ENCODE measurements around the gene TMEM40. TPM values are rescaled to one million over a fixed set of nuclear protein-coding genes. Genes with fewer than 3 reads are reported as not detected.

TMEM40 gene
- total RNA-seq, 1 donor from 2014 or later, result not detected

- intact Hi-C loops (cut with micrococcal nuclease), result no loop called here
- DNase-seq (ENCODE audit: low spot score), result no peak
- Mint-ChIP-seq H3K27ac (no peak overlapping the region), H3K9me3 (no peaks in the 10 kb centered on the region), H3K4me3 (ENCODE audit: low read depth) (no peak overlapping the region), H3K27me3 (ENCODE audit: low read depth) (no peaks in the 10 kb centered on the region), H3K36me3 (ENCODE audit: low read depth) (no peaks in the 10 kb centered on the region), H3K4me1 (ENCODE audit: low read depth) (no peaks in the 10 kb centered on the region)
Observed at GRCh38 chr3:12695112-12695511, 63.9 kb downstream of the TMEM40 start.

GRCh38 chr3:12692444-12692843, 66.6 kb downstream of the TMEM40 start:
- intact Hi-C loops (cut with micrococcal nuclease), result no loop called here
- DNase-seq (ENCODE audit: low spot score), result no peak
- Mint-ChIP-seq H3K9me3 (no peaks in the 10 kb centered on the region), H3K4me3 (ENCODE audit: low read depth) (no peak overlapping the region), H3K4me1 (ENCODE audit: low read depth) (no peaks in the 10 kb centered on the region), H3K27me3 (ENCODE audit: low read depth) (no peaks in the 10 kb centered on the region), H3K36me3 (ENCODE audit: low read depth) (no peaks in the 10 kb centered on the region), H3K27ac (no peak overlapping the region)

- Mint-ChIP-seq H3K9me3 (no peaks in the 10 kb centered on the region), H3K27ac (no peak overlapping the region), H3K36me3 (ENCODE audit: low read depth) (no peaks in the 10 kb centered on the region), H3K4me1 (ENCODE audit: low read depth) (no peaks in the 10 kb centered on the region), H3K4me3 (ENCODE audit: low read depth) (no peak overlapping the region), H3K27me3 (ENCODE audit: low read depth) (no peaks in the 10 kb centered on the region)
- DNase-seq (ENCODE audit: low spot score), result no peak
- intact Hi-C loops (cut with micrococcal nuclease), result no loop called here
Observed at GRCh38 chr3:12689997-12690711, 68.9 kb downstream of the TMEM40 start.

DNA sequence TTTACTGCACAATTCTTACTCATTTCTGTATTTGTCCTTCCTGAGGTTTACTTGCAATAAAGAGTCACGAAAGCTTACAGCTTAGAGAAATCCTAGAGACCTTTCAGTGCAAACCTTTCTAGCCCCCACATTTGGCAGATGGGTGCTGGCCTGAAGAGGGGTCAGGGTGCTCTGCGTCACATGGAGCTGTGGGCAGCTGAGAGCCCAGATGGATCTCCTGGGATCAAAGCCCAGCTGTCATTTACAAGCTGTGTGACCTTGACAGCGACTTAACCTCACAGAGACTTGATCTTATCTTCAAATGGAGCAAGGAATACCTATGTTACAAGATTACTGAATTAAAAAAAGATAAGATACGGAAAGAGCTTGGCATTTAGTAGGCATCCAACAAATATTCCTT, 71.1 kb downstream of the TMEM40 start:
- Mint-ChIP-seq H3K4me3 (ENCODE audit: low read depth) (no peak overlapping the region), H3K27me3 (ENCODE audit: low read depth) (no peaks in the 10 kb centered on the region), H3K36me3 (ENCODE audit: low read depth) (no peaks in the 10 kb centered on the region), H3K27ac (no peak overlapping the region), H3K9me3 (no peaks in the 10 kb centered on the region), H3K4me1 (ENCODE audit: low read depth) (no peaks in the 10 kb centered on the region)
- intact Hi-C loops (cut with micrococcal nuclease), result no loop called here
- DNase-seq (ENCODE audit: low spot score), result no peak

DNA sequence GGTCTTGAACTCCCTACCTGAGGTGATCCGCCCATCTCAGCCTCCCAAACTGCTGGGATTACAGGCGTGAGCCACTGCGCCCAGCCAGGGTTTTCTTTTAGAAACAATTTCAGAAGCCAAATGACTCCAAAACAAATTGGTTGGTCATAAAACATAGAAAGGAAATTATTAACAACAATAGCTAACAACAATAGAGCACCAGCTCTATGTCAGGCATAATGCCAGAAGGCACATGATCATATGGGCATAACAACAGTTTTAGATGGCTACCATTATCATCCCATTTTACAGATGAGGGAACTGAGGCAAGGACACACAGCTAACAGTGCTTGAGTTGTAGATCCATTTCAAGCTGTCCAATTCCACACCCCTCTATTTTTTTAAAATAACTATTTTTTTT, 73.0 kb downstream of the TMEM40 start:
- Mint-ChIP-seq H3K4me1 (ENCODE audit: low read depth) (peaks cover 4% of the 10 kb centered on the region), H3K27me3 (ENCODE audit: low read depth) (no peaks in the 10 kb centered on the region), H3K27ac (no peak overlapping the region), H3K4me3 (ENCODE audit: low read depth) (no peak overlapping the region), H3K9me3 (no peaks in the 10 kb centered on the region), H3K36me3 (ENCODE audit: low read depth) (no peaks in the 10 kb centered on the region)
- intact Hi-C loops (cut with micrococcal nuclease), result no loop called here
- no peak for DNase-seq (ENCODE audit: low spot score)

Other genes with a start within 250 kb of the TMEM40 start
- not detected in 2 replicates for gene MKRN2OS, start 213.8 kb downstream of the TMEM40 start, total RNA-seq
- gene MKRN2, start 202.2 kb downstream of the TMEM40 start, total RNA-seq, result 21.9 and 24.7 TPM in 2 replicates
- gene RAF1, start 95.1 kb downstream of the TMEM40 start, total RNA-seq, result 85.1 and 89.7 TPM in 2 replicates
- 1.1 and 2.0 TPM in 2 replicates for gene CAND2, start 37.4 kb upstream of the TMEM40 start, total RNA-seq
- gene RPL32, start 82.3 kb upstream of the TMEM40 start, total RNA-seq, result 2,046 and 2,053 TPM in 2 replicates

All from activated T-helper 2 cell treated with anti-CD3 and anti-CD28 coated beads, Interferon-gamma antibody, Interleukin-2, Interleukin-4, amounts not matched to agents 10 μg/mL and 5 μg/mL and 100 μg/mL, durations not matched to agents 14 hours and 24 hours and 36 hours (primary cell).